Sigmoid colon (tissue), 3 donors: Measurements from ENCODE around the gene BMPR1A.

ENCODE experiments used
- CTCF ChIP-seq, 4 experiments: fragments of 450-650 bp in 3 of 4; fragments of 200-600 bp in 1 of 4; IDR thresholded peaks; one replicate each; pipeline ENCODE4 v1.5.1; 2016 to 2019; ENCODE audit warnings: antibody characterized with exemption in 4 of 4, mild to moderate bottlenecking in 3 of 4, moderate library complexity in 2 of 4
- POLR2A ChIP-seq, 2 donors: fragments of 450-650 bp; IDR thresholded peaks; one replicate each; pipeline ENCODE4 v1.6.1; 2016; ENCODE audit warnings: antibody characterized with exemption in 2 of 2, mild to moderate bottlenecking in 2 of 2, moderate library complexity in 2 of 2

GRCh38 chr10:86706977-86707376 is 49.4 kb upstream of the BMPR1A start:
- TF ChIP-seq CTCF (IDR thresholded peaks at IDR 0.05) (no peak), POLR2A (IDR thresholded peaks at IDR 0.05) (no peak)
